Stimulated activated CD8-positive, alpha-beta memory T cell treated with anti-CD3 and anti-CD28 coated beads, Interleukin-4, amount 100 ng/mL, for 24 hours (primary cell): ENCODE data around the gene CTAG1A.
A peak's percentile ranks its signal among the peaks of the same experiment; 100 is the strongest.
"Not testable (repeated sequence)": the region's sequence is repeated elsewhere in the genome, so short reads cannot be mapped to it uniquely, and the experiment has no call there.

ENCODE experiments used
- DNase-seq: peaks from one replicate; pipeline ENCODE4 v3.0.0-alpha.2; 2020; ENCODE audit warnings: low read depth

CTAG1A gene

DNA sequence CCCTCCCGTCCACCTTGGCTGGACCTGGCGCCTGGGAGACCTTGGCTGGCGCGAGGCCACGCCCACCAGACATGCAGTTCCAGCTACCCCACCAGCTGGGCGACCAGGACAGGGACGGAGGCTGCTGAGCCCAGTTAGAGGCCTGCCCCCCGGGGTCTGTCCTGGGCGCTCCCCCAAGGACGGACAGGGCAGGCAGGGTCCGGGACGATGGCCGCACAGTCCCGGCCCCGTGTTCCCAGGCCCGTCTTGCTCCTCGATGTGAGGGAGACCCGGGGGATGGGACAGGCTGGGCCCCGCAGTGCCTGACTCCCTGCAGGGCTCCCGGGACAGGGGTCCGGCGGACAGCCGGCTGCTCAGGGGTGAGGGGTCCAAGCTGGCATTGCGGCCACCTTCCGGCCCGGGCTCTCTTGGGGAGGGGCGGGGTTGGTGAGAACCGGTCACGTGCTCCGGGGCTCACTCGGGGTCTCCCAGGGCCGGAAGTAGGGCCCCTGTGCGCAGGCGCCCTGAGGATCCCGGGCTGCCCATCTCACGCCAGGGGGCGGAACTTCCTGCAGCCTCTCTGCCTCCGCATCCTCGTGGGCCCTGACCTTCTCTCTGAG lies at the start of gene CTAG1A:
Gene CTAG1A, plus strand, starts transcription at position 549 of the 599 bp plus-strand sequence. CDS start 74 bp downstream, outside the sequence.
- DNase-seq, result not testable (repeated sequence)

DNA sequence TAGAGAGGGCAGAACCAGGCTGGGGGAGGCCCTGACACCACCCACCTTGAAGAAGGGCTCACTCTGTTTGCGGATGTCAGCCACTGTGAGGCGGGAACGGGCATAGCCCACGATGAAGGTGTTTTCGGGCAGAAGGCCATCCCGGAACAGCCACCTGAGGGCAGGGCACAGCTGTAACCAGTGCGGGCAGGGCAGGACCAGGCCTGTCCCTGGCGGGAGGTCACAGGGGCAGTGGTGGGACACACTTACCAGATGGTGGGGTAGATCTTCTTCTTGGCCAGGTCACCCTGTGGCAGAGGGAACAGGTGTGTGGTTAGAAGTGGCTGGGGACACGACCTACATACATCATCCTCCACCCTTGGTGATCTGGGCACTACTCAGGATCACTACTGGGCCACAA lies 49.0 kb upstream of the CTAG1A start:
- DNase-seq, result no peak

DNA sequence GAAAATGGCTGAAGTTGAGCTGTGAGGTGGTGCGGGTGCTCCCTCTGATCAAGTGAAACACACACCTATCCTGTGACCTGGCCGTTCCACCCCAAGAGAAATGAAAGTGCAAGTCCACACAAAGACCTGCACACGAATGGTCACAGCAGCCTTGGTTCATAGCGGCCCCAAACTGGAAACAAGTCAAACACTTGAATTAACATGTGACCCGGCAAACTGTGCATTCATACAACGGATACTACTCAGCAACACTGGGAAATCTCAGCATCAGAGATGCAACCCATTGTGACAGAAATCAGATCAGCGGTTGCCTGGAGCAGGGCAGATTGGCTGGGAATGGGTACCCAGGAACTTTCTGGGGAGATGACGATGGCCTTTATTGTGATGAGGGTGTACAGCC lies 45.9 kb upstream of the CTAG1A start:
- no peak for DNase-seq

DNA sequence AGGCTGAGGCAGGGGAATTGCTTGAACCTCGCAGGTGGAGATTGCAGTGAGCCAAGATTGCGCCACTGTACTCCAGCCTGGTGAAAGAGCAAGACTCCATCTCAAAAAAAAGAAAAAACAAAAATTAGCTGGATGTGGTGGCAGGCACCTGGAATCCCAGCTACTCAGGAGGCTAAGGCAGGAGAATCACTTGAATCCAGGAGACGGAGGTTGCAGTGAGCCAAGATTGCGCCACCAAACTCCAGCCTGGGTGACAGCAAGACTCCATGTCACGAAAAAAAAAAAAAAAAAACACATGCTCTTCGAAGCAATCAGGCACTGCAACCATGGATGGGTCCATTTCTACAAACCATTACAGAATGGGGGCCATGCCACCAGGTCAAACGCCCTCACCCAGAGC lies 44.6 kb upstream of the CTAG1A start:
- not testable (repeated sequence) for DNase-seq

DNA sequence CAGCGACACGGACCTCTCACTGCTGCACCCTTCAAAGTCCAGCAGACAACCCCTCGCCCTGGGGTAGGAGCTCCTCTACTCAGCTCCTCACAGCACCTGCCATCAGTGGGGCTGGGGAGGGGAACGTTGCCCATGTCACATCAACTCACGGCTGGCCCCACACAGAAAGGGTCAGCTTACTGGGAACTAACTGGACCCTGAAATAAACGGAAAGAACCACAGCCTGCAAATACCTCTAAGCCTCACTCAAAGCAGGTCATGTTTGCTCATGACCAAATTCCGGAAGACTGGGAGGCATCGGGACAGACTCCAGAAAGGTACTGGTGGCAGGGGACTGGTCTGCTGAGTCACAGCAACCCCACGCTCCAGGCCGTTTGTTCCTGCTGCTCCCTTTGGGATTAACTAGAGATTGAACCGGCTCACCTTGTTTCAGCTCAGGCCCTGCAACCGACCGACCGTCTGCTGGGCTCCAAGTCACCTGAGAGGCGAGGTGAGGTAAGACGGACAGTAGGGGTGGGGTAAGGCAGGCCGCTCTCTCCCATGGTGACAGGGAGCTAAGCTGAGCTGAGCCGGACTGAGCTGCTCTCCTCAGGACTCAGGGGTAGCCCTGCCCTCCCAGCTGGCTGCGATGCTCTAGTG lies 43.9 kb upstream of the CTAG1A start:
- DNase-seq, result no peak

DNA sequence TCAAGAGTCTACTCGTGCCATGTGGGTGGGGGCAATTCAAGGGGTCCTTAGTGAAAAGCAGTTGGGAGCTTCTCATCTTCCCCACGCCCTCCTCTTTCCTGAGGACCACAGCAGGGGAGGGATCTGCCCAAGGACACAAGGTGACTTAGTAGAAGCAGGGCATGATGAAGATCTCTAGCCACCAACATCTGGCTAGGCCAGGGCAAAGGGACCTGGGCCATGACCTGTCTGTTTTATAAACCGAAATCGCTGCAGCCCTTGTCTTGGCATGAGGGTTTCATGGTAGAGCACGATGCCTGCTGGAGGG lies 43.4 kb upstream of the CTAG1A start:
- no peak for DNase-seq

DNA sequence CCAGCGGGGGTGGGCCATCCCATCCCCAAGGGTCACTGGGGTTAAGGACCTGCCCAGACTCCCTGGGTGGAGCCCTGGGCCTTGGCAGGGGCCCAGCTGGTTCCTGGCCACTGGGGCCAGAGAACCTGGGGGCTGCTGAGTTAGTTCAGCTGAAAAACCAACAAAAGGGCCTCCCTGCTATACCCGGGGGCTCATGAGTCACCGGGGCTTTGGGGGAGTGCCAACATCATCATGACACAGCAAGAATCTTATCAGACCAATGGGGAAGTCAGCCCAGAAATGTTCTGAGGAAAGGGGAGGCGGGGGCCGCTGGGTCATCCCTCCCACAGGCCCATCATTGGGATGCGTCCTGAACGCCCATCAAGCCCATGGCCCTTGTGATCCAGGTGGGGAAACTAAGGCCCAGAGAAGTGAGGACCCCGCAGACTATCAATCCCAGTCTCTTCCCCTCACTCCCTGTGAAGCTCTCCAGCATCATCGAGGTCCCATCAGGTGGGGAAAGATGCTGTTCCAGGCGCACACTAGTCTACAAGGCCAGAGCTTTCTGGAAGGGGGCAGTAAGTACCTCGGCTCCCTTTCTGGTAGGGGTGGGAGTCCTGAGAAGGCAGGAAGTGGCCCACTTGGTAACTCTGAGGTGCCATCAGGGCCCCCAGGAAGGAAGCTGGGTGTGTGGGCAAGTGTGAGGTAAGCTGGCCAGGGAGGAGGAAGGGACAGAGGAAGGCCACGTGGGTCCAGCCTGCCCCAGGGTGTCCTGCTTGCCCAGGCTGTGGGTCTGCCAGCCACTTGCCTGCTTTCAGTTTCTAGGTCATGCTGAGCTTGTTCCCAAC lies 42.8 kb upstream of the CTAG1A start:
- peak; percentile 55 for DNase-seq

DNA sequence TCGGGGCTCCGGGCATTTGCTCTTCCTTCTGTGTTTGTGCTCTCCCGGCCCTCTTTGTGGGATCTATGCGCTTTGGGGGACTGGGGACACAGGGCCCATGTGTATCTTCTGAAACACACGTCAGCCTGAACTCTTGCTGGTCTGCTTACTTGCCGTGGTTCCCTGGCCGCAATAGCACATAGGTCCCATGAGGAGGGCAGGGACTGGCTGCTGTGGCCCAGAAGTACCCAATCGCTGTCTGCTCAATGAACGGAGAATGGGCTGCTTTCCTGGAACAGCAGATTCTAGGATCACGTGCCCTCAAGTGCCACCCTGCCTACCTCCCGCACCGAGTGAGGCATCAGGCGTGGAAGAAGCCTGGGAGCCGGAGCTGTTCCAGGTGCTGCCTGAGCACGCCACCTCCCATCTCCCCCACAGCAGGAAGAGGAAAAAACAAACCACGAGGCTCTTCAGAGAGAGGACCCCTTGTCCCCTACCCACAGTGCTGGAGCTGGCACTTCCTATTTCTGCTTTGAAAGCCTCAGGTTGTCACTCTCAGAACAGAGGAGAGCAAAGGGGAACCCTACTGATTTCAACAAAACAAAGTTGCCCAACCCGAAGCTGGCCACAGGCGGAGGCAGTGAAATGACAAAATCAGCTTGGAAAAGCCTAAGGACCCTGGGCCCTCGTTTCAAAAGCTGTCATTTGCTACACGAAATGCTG lies 42.1 kb upstream of the CTAG1A start:
- DNase-seq, result no peak

DNA sequence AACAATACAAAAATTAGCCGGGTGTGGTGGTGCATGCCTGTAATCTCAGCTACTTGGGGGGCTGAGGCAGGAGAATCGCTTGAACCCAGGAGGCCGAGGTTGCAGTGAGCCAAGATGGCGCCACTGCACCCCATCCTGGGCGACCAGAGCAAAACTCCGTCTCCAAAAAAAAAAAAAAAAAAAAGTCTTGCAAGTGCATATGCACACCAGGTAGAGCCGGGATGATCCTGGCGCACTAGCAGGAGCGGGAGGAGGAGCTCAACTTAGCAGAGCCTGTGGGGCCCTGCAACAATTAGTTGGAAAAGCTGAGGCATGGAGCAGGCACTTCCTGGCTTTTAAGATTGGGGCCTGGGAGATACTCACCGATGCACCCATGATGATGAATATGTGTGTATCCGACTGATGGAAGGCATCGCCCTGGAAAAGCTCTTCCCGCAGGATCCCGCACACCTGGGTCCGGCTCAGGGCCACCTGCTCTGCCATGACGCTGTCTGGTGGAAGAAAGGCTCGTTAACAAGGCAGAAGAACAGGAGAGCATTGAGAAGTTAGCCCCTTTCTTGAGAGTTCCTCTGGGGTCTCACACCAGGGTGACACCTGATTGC lies 39.2 kb upstream of the CTAG1A start:
- DNase-seq, result no peak

DNA sequence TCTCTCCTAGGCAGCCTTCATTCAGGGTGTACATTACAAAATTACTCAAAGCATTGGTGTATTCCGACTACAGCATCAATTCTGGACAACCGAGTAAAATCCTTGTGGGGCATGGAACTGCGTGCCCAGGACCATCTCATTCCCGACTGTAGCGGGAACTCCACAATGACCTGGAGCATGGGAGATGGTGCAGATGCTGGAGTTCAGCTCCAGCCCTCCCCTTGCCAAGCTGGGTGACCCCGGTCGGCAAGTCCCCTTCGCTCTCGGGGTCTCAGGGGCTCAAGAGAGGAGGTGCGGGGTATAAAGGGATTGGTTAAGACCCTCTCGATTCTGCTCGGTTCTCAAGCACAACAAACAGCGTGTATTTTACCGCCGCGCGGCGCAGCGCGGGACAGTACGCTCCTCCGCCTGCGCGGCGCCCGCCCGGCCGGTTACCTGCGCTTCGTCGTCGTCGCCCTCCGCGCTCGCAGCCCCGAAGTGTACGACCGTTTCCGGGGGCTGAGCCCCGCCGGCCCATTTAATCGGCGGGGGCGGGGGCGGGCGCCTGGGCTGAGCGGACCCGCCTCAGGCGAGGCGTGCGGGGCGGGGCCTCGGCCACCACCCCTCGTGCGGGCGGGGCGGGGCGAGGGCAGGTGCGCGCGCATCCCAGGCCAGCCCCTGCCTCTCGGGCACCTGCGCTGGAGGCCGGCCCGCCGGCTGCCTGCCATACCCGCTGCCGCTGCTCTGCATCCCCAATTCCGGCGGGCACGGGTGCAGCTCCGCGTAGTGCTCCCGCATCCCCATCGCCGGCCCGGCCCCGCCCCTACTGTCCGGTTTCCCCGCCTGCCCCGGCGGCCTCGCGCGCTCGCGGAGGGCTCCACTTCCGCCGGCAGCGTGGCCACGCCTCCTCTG lies 38.3 kb upstream of the CTAG1A start, which contains the start of gene G6PD:
Gene G6PD, minus strand, starts transcription at position 493 of the 891 bp plus-strand sequence. CDS start 691 bp downstream, outside the sequence.
- DNase-seq, result peak; percentile 70

DNA sequence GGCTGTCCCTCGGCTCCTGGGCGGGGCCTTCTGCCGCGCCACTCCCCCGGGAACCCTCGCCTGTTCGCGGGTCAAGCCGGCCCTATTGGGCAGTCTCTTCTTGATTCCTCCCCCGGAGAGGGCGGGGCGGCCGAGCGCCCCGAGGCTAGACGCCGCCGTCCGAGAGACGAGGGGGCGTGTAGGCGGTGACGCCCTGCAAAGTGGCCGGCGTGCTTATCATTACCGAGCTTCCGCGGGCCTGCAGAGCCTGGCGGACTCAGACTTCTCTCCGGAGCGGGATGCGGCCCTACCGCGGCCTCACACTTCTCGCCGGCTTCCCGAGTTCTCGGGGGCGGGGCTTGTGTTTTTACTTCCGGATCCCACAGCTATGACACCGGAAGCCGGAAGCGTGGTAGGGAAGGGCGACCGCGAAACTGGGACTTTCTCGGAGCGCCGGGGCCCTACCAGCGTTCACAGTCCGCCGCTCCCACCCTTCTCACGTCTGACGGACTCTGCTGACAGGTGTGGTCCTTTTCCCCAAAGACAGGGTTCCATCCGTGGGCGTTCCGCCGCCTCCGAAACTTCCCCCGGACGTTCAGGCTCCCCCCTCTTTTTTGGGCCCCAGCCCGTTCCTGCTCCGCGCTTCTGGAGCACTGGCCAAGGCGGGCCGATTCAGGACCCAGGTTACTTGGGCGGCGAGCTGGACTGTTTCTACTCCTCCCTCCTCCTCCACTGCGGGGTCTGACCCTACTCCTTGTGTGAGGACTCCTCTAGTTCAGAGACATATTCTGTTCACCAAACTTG lies 37.5 kb upstream of the CTAG1A start, which contains the start of gene IKBKG:
Gene IKBKG, plus strand, starts transcription at position 376 of the 783 bp plus-strand sequence. CDS start 4,383 bp downstream, outside the sequence.
- DNase-seq, result peak; percentile 80

DNA sequence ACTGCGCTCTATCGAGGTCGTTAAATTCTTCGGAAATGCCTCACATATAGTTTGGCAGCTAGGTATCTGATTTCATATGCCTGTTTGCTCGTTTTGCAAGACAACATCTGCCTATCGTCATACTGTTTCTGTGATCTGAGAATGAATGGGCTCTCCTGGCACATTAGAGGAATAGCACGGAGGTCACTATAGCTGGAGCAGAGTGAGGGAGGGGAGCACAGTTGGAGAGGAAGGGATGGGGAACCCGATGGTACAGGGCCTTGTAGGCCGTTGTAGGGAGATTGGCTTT lies 37.0 kb upstream of the CTAG1A start:
- DNase-seq, result no peak

DNA sequence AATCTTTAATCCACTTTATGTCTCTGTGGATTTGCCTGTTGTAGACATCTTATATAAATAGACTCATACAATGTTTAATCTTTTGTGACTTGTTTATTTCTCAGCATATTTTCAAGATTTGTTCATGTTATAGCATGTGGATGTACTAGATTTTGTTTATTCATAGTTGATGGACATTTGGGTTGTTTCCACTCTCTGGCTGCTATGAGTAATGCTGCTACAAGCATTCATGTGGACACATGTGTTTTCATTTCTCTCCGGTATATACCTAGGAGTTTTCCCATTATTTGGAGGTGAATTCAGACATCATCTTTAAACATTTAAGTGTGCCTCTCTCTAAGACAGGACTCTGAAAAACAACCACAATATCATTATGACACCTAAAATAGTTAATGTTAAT lies 35.2 kb upstream of the CTAG1A start:
- DNase-seq, result no peak

DNA sequence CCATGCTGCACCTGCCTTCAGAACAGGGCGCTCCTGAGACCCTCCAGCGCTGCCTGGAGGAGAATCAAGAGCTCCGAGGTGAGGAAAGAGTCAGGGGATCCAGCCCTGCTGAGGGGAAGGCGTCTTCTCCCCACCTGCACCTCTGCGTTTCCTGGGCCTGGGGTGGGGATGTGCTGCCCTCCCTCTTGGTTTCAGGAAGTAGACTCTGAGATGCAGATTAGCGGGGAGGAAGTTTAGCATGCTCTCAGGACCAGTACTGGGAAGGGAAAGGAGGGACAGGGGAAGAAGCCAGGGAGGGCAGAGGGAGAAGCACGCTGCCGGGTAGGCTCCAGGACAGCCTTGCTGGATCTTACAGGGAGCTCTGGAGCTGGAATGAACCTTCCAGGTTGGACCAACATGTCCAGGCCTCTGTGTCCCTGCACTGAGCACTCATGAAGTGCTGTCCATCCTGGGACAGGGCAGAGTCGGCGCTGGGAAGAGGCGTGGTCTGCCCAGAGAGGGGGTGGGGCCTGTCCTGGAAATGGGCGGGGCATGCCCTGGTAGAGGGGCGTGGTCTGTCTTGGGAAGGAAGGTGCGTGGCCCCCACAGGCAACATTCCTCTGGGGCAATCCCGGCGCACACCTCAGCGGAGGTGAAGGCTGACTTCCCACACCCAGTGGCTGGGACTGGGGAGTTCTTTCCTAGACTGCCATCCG lies 32.7 kb upstream of the CTAG1A start:
- not testable (repeated sequence) for DNase-seq

DNA sequence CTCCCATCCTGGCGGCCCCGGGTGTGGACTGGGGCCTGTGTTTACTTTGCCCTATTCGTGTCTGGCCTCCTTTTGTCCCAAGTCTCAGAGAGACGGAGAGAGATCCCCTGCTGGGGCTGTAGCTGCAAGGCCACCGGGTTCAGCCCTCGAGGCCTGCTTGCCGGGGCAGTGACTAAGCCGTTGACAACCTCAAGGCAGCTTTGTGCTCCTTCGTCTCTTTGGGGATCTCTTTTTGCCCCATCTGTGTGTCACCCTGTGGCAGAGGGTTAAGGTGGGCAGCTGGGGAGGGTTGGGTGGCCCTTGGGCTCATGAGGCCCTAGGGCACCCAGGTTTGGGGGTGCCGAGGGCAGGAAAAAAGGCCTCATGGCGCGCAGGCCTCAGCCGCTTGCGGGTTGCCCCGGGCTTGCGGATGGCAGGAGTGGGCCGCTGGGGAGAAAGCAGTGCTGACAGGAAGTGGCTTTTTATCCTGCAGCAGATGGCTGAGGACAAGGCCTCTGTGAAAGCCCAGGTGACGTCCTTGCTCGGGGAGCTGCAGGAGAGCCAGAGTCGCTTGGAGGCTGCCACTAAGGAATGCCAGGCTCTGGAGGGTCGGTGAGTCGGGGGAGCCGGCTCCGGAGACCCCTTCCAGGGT lies 26.8 kb upstream of the CTAG1A start:
- DNase-seq, result not testable (repeated sequence)

DNA sequence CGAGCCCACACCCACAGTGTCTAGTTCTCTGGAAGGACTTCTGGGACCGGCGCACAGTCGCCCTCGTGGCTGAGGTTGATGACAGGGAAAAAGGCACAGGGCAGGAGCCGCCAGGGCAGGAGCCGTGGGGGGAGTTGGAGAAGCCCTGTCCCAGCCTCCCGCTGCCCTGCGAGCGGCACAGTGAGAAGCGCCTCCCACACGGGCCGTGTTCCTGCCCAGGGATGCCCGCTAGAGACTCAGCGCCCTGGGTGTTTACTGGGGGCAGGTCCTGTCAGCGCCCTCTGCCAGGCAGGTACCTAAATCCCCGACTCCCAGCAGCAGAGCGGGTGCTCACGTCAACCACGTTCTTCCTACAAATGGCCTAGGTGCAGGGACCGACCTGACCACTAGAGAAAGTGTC lies 26.0 kb upstream of the CTAG1A start:
- DNase-seq, result not testable (repeated sequence)

DNA sequence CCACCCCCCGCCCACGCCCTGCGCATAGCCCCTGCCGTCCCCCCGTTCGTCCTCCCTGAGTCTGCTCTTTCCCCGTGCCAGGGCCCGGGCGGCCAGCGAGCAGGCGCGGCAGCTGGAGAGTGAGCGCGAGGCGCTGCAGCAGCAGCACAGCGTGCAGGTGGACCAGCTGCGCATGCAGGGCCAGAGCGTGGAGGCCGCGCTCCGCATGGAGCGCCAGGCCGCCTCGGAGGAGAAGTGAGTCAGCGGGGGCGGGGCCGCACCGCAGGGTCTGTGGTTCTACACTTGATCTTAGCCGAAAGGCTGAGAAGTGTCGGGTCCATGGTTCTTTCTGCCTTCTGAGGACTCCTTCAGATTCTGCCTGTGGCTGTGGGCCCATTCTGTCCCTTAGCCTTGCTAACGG lies 24.6 kb upstream of the CTAG1A start:
- DNase-seq, result not testable (repeated sequence)

DNA sequence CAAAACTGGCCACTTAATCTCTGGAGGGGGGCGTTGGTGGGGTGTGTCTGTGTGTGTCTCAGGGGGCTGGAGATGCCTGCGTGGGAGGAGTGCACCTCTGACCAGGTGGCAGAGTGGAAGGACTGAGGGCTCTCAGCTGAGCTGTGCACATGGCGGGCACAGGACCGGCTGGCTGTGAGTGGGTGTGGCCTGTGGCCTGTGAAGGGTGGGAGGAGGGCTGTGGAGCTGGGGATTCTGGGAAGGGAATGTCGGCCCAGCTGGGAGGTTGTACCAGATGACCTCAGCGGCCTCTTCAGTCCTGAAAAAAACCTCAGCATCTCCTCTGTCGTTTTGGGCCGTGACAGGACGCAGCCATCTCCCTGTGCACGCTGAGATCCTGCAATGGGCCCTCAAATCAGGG lies 22.6 kb upstream of the CTAG1A start:
- DNase-seq, result not testable (repeated sequence)

DNA sequence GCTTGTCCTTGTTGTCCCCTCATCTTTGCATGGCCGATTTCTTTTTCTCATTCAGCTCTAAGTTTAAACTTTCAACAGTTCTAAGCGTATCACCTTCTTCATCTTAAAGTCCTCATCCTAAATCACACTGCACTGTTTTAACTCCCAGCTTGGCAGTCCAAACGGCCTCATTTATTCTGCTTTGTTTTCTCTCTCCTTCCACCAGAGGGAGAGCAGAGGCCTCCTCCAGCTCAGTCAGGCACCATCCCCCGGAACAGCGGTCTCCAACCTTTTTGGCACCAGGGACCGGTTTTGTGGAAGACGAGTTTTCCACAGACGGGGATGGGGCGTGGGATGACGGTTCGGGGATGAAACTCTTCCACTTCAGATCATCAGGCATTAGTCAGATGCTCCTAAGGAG lies 14.6 kb upstream of the CTAG1A start:
- DNase-seq, result not testable (repeated sequence)
